ENCODE measurements around the gene GUCY2F. TPM values are rescaled to one million over a fixed set of nuclear protein-coding genes. Genes with fewer than 3 reads are reported as not detected.

The GUCY2F gene
- polyA plus RNA-seq, 1 donor (not counting 4 experiments of a cell fraction or from before 2014, with no cell fraction given): not detected

GRCh38 chrX:109389917-109390316 lies 92.0 kb downstream of the GUCY2F start:
- Histone ChIP-seq H3K27ac (ENCODE audit: control insufficient read depth, insufficient read depth, low read length) (no peak overlapping the region), H4K20me1 (ENCODE audit: control insufficient read depth, extremely low read depth, insufficient read depth, low read length) (no peaks in the 10 kb centered on the region), H3K9ac (ENCODE audit: control insufficient read depth, extremely low read depth, insufficient read depth, low read length) (no peak overlapping the region), H3K4me1 (ENCODE audit: control insufficient read depth, extremely low read depth, insufficient read depth, low read length) (no peaks in the 10 kb centered on the region), H3K9me1 (ENCODE audit: control insufficient read depth, extremely low read depth, insufficient read depth, low read length) (no peaks in the 10 kb centered on the region), H3K79me2 (ENCODE audit: control insufficient read depth, insufficient read depth, low read length) (no peaks in the 10 kb centered on the region), H3K4me3 (ENCODE audit: control insufficient read depth in 2 of 3, extremely low read depth in 1 of 3, insufficient read depth in 2 of 3, low read depth in 1 of 3, low read length in 3 of 3) (no peak overlapping the region), H3K4me2 (ENCODE audit: control insufficient read depth, extremely low read depth, insufficient read depth, low read depth, low read length) (no peak overlapping the region), H2AFZ (ENCODE audit: control insufficient read depth, low read length) (no peak overlapping the region), H3K9me3 (ENCODE audit: control insufficient read depth, low read depth, low read length) (no peaks in the 10 kb centered on the region), H3K27me3 (ENCODE audit: control insufficient read depth, extremely low read depth, insufficient read depth, low read length) (peaks cover 10% of the 10 kb centered on the region), H3K36me3 (ENCODE audit: control insufficient read depth in 2 of 2, extremely low read depth in 1 of 2, insufficient read depth in 2 of 2, low read length in 2 of 2) (no peaks in the 10 kb centered on the region)
- TF ChIP-seq EZH2 (IDR thresholded peaks at IDR 0.05; ENCODE audit: low read length) (no peak), CTCF (optimal IDR thresholded peaks at IDR 0.05 in 1 of 3, IDR thresholded peaks at IDR 0.05 in 1 of 3, conservative IDR thresholded peaks at IDR 0.05 in 1 of 3; ENCODE audit: extremely low read depth in 1 of 3, insufficient read depth in 2 of 3, low read length in 3 of 3) (no peak)
- FAIRE-seq (no peak), DNase-seq (ENCODE audit: low read depth, low spot score) (no peak)
- dilution Hi-C loops (cut with MboI; ENCODE audit: extremely low pct_ligation_motif_present, low sequenced_read_pairs): no loop called here

- Histone ChIP-seq H3K4me3 (ENCODE audit: control insufficient read depth in 2 of 3, extremely low read depth in 1 of 3, insufficient read depth in 2 of 3, low read depth in 1 of 3, low read length in 3 of 3) (no peak overlapping the region), H3K79me2 (ENCODE audit: control insufficient read depth, insufficient read depth, low read length) (no peaks in the 10 kb centered on the region), H3K27ac (ENCODE audit: control insufficient read depth, insufficient read depth, low read length) (no peak overlapping the region), H3K4me2 (ENCODE audit: control insufficient read depth, extremely low read depth, insufficient read depth, low read depth, low read length) (no peak overlapping the region), H3K9me3 (ENCODE audit: control insufficient read depth, low read depth, low read length) (no peaks in the 10 kb centered on the region), H3K9ac (ENCODE audit: control insufficient read depth, extremely low read depth, insufficient read depth, low read length) (no peak overlapping the region), H3K4me1 (ENCODE audit: control insufficient read depth, extremely low read depth, insufficient read depth, low read length) (no peaks in the 10 kb centered on the region), H2AFZ (ENCODE audit: control insufficient read depth, low read length) (no peak overlapping the region), H4K20me1 (ENCODE audit: control insufficient read depth, extremely low read depth, insufficient read depth, low read length) (no peaks in the 10 kb centered on the region), H3K27me3 (ENCODE audit: control insufficient read depth, extremely low read depth, insufficient read depth, low read length) (peaks cover 7% of the 10 kb centered on the region), H3K36me3 (ENCODE audit: control insufficient read depth in 2 of 2, extremely low read depth in 1 of 2, insufficient read depth in 2 of 2, low read length in 2 of 2) (no peaks in the 10 kb centered on the region), H3K9me1 (ENCODE audit: control insufficient read depth, extremely low read depth, insufficient read depth, low read length) (no peaks in the 10 kb centered on the region)
- FAIRE-seq (no peak), DNase-seq (ENCODE audit: low read depth, low spot score) (no peak)
- TF ChIP-seq CTCF (optimal IDR thresholded peaks at IDR 0.05 in 1 of 3, IDR thresholded peaks at IDR 0.05 in 1 of 3, conservative IDR thresholded peaks at IDR 0.05 in 1 of 3; ENCODE audit: extremely low read depth in 1 of 3, insufficient read depth in 2 of 3, low read length in 3 of 3) (peak in 2 of 3 experiments; percentile 32 to 38), EZH2 (IDR thresholded peaks at IDR 0.05; ENCODE audit: low read length) (no peak)
- dilution Hi-C loops (cut with MboI; ENCODE audit: extremely low pct_ligation_motif_present, low sequenced_read_pairs): no loop called here
Observed at GRCh38 chrX:109384699-109385098, 97.2 kb downstream of the GUCY2F start.

All from keratinocyte (primary cell).